ENCODE data around the gene CERCAM. TPM values are rescaled to one million over a fixed set of nuclear protein-coding genes. Genes with fewer than 3 reads are reported as not detected.

The CERCAM gene
- total and polyA plus RNA-seq, 3 donors from 2014 or later = 19.7 to 26.0 (median 21.7) TPM

- Histone ChIP-seq H3K36me3 (ENCODE audit: low read depth, missing control alignments) (no peaks in the 10 kb centered on the region), H3K4me3 (no peak overlapping the region), H3K4me1 (no peaks in the 10 kb centered on the region), H3K27me3 (no peaks in the 10 kb centered on the region), H3K9me3 (no peaks in the 10 kb centered on the region), H3K27ac (no peak overlapping the region)
- intact Hi-C loops (cut with DNase I; ENCODE audit: low total_unique reads) = no loop called here
- TF ChIP-seq CTCF (IDR thresholded peaks at IDR 0.05) = no peak
- TF ChIP-seq POLR2A (IDR thresholded peaks at IDR 0.05) = no peak
- 73% methylated on average over 54 of the region's 56 CpGs; no CpG with 5 or more reads in 1 of the 2 donors for WGBS, 2 donors
- DNase-seq = no peak
Observed at GRCh38 chr9:128393145-128393775, 27.4 kb upstream of the CERCAM start.

DNA sequence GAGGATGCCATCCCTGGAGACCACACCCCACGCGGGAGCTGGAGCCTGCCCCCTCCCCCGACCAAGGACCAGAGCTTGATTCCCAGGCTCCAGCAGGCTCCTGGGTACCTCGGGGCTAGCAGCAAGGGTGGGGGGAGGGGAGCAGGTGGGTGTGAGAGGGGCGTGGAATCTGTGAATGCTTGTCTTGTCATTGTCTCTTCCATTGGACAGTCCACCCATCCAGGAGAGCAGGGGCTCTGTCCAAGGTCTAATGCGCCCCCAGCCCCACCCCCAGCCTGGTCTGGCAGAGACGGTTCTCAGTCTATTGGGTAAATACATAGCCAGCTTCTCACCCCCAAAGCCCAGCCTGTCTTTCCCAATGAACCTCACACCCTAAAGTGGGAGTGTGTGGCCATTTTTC is 26.7 kb upstream of the CERCAM start:
- Histone ChIP-seq H3K27me3 (no peaks in the 10 kb centered on the region), H3K36me3 (ENCODE audit: low read depth, missing control alignments) (no peaks in the 10 kb centered on the region), H3K9me3 (no peaks in the 10 kb centered on the region), H3K4me3 (no peak overlapping the region), H3K27ac (no peak overlapping the region), H3K4me1 (no peaks in the 10 kb centered on the region)
- DNase-seq = no peak
- intact Hi-C loops (cut with DNase I; ENCODE audit: low total_unique reads) = no loop called here
- TF ChIP-seq POLR2A (IDR thresholded peaks at IDR 0.05) = no peak
- TF ChIP-seq CTCF (IDR thresholded peaks at IDR 0.05) = no peak
- WGBS, 2 donors = 58% methylated on average over 7 of the region's 7 CpGs; no CpG with 5 or more reads in 1 of the 2 donors

- Histone ChIP-seq H3K9me3 (no peaks in the 10 kb centered on the region), H3K4me3 (no peak overlapping the region), H3K27me3 (no peaks in the 10 kb centered on the region), H3K4me1 (no peaks in the 10 kb centered on the region), H3K27ac (no peak overlapping the region), H3K36me3 (ENCODE audit: low read depth, missing control alignments) (no peaks in the 10 kb centered on the region)
- no peak for DNase-seq
- TF ChIP-seq POLR2A (IDR thresholded peaks at IDR 0.05) = no peak
- no peak for TF ChIP-seq CTCF (IDR thresholded peaks at IDR 0.05)
- intact Hi-C loops (cut with DNase I; ENCODE audit: low total_unique reads) = no loop called here
- 41 to 53% methylated on average over 8 to 9 of the region's 9 CpGs for WGBS, 2 donors
Observed at GRCh38 chr9:128394379-128395168, 26.1 kb upstream of the CERCAM start.

DNA sequence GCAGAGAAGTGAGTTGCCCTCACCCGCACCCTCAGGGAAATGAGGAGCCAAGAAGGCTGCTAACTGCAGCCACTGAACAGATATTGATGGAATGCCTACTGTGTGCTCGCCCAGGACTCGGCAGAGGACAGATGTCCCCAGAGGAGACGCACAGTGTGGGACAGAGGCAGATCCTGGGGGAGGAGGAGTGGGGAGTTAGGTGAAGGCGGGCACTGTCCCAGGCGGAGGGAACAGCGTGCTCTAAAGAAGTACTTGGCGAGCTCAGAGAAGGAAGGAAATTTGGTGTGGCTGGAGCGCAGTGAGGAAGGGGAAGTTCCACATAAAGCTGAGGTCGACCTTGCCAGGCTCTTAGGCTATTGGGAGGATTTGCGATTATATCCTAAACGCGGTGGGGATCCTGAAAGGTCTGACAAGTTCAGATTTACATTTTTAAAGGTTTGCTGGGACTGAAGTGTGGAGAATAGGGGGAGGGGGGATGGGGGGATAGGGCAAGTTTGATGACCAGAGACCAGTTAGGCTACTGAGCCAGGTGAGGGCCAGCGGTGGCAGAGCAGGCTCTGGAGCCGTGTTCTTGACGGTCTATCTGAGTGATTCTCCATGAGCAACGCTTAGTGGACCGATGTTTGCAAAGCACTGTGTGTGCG is 23.6 kb upstream of the CERCAM start:
- H3K27ac ChIP-seq = no peak overlapping the region
- WGBS, 2 donors = 28 to 35% methylated on average over 19 of the region's 19 CpGs
- DNase-seq = peak; percentile 34

More for the DNA sequence above, 23.6 kb upstream of the CERCAM start:
- H3K36me3 ChIP-seq (ENCODE audit: low read depth, missing control alignments) = no peaks in the 10 kb centered on the region
- no peaks in the 10 kb centered on the region for H3K27me3 ChIP-seq
- H3K4me1 ChIP-seq = no peaks in the 10 kb centered on the region
- no peaks in the 10 kb centered on the region for H3K9me3 ChIP-seq
- intact Hi-C loops (cut with DNase I; ENCODE audit: low total_unique reads) = no loop called here
- H3K4me3 ChIP-seq = no peak overlapping the region
- TF ChIP-seq POLR2A (IDR thresholded peaks at IDR 0.05) = no peak
- TF ChIP-seq CTCF (IDR thresholded peaks at IDR 0.05) = no peak
